ENCODE measurements around the gene TMEM132D. TPM values are rescaled to one million over a fixed set of nuclear protein-coding genes. Genes with fewer than 3 reads are reported as not detected.

The TMEM132D gene
- total and polyA plus RNA-seq, 8 donors, result 0.26 to 2.5 (median 0.88) TPM; not detected in 1

DNA sequence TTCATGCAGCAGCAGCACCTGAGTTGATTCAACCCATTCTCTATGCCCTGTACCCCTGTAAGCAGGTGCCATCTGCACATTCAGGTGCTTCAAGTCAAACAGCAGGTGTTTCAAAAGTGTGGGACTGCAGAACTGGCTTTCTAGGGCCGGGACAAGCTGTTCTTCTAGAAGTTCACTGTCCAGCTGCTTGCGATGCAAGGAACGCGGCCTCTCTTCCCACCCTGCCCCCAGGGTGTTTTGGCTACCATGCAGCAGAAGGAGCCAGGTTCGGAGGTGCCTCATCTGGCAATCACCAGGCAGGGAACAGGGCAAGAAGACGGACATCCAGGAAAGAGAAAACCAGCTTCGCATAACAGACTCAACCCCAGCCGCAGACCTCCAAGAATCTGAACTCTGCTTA, 35.2 kb downstream of the TMEM132D start:
- H3K4me3 ChIP-seq, result no peak overlapping the region
- ATAC-seq (no peak), DNase-seq (no peak)
- TF ChIP-seq, protein P1, sequence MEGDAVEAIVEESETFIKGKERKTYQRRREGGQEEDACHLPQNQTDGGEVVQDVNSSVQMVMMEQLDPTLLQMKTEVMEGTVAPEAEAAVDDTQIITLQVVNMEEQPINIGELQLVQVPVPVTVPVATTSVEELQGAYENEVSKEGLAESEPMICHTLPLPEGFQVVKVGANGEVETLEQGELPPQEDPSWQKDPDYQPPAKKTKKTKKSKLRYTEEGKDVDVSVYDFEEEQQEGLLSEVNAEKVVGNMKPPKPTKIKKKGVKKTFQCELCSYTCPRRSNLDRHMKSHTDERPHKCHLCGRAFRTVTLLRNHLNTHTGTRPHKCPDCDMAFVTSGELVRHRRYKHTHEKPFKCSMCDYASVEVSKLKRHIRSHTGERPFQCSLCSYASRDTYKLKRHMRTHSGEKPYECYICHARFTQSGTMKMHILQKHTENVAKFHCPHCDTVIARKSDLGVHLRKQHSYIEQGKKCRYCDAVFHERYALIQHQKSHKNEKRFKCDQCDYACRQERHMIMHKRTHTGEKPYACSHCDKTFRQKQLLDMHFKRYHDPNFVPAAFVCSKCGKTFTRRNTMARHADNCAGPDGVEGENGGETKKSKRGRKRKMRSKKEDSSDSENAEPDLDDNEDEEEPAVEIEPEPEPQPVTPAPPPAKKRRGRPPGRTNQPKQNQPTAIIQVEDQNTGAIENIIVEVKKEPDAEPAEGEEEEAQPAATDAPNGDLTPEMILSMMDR (IDR thresholded peaks at IDR 0.05), result no peak
- intact Hi-C loops (cut with DNase I), result no loop called here
- H3K9me3 ChIP-seq, result peaks cover 0 to 20% of the 10 kb centered on the region in 2 donors
- no peak overlapping the region for H3K27ac ChIP-seq
- no peaks in the 10 kb centered on the region for H3K36me3 ChIP-seq
- H3K4me1 ChIP-seq, result no peaks in the 10 kb centered on the region
- H3K27me3 ChIP-seq, result no peaks in the 10 kb centered on the region

DNA sequence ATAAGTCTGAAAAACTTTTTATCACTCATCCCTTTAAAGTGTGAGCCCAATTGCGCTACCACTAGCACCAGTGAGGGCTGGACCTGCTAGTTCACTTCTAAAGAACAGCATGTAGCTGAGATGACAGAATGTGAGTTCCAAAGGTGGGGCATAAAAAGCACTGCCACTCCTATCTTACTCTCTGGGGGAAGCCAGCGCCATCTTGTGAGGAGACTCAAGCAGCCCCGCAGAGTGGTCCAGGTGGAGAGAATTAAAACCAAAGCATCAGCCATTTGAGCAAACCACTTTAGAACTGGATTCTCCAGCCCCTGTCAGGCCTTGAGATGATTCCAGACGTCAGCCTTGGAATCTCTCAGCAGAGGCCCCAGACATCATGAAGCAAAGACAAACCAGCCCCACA, 39.9 kb downstream of the TMEM132D start:
- Histone ChIP-seq H3K9me3 (peaks cover 0 to 22% of the 10 kb centered on the region in 2 donors), H3K4me3 (no peak overlapping the region), H3K4me1 (no peaks in the 10 kb centered on the region), H3K36me3 (no peaks in the 10 kb centered on the region), H3K27ac (no peak overlapping the region), H3K27me3 (no peaks in the 10 kb centered on the region)
- TF ChIP-seq, protein P1 (IDR thresholded peaks at IDR 0.05), result no peak
- DNase-seq (no peak), ATAC-seq (no peak)
- intact Hi-C loops (cut with DNase I), result no loop called here

DNA sequence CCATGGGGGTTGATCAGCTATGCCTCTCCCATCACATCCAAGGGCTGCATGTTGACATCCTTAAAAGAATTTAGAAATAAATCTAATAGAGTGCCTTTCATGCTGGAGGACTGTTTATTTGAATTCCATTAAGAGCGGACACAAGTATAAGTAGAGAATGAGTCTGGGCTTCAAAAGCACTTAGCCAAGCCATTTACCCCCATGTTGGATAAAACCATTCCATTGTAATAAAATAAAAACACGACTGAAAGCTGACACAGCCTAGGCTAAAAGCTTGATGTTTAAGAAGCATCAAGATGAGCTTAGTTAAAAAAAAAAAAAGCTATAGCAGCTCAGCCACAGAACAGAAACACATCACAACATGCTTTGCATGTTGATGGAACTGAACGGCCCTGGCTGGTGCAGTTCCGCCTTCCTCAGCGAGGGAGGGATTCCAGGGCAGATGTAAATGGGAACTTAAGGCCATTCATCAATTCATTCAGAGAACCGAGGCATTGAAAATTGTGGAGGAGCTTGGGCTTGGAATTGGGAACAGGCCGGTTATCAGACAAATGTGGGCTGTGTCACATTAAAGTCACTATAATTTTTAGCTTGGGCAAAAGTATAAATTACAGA, 41.2 kb downstream of the TMEM132D start:
- TF ChIP-seq, protein P1 (IDR thresholded peaks at IDR 0.05), result no peak
- intact Hi-C loops (cut with DNase I), result no loop called here
- Histone ChIP-seq H3K36me3 (no peaks in the 10 kb centered on the region), H3K27me3 (no peaks in the 10 kb centered on the region), H3K9me3 (peaks cover 0 to 22% of the 10 kb centered on the region in 2 donors), H3K4me1 (no peaks in the 10 kb centered on the region), H3K27ac (no peak overlapping the region), H3K4me3 (no peak overlapping the region)
- DNase-seq, result no peak
- ATAC-seq, result no peak

DNA sequence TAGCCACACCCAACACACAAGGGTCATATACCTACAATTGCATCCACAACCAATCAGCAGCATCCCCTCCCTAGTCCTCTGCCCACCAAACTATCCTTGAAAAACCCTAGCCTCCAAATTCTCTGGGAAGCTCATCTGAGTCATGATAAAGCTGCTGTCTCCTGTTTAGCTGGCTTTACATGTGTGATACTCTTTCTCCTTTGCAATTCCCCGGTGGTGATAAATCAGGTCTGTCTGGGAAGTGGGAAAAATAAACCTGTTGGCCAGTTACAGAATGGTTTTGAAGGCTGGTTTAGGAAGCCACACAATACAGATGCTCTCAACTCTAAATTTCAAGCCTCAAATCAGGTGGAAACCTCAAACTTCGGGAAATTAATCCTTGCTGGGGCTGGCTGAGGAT, 41.9 kb downstream of the TMEM132D start:
- Histone ChIP-seq H3K4me3 (no peak overlapping the region), H3K27me3 (no peaks in the 10 kb centered on the region), H3K27ac (no peak overlapping the region), H3K4me1 (no peaks in the 10 kb centered on the region), H3K9me3 (peaks cover 0 to 22% of the 10 kb centered on the region in 2 donors), H3K36me3 (no peaks in the 10 kb centered on the region)
- no peak for ATAC-seq
- no peak for DNase-seq
- TF ChIP-seq, protein P1 (IDR thresholded peaks at IDR 0.05), result no peak
- intact Hi-C loops (cut with DNase I), result no loop called here

DNA sequence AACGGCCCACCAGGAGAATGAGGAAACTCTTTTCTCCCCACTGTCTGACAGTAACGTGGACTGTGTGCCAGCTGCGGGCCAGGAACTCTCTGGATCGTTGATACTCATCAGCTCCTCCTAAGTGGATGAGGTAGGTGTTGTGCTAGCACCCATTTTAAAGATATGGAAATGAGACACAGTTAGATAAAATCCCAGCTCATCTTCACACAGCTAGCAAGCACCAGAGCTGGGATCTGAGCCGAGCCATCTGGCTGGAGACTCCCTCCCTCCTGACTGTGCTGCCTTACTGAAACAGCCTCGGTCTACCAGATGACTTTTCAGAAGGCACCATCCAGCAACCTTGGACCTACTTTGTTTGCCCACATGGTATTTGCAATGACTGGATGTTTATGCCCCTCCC, 49.2 kb downstream of the TMEM132D start:
- Histone ChIP-seq H3K27me3 (no peaks in the 10 kb centered on the region), H3K4me3 (no peak overlapping the region), H3K9me3 (no peaks in the 10 kb centered on the region), H3K4me1 (no peaks in the 10 kb centered on the region), H3K27ac (no peak overlapping the region), H3K36me3 (no peaks in the 10 kb centered on the region)
- DNase-seq, result no peak
- intact Hi-C loops (cut with DNase I), result no loop called here
- ATAC-seq, result no peak
- TF ChIP-seq, protein P1 (IDR thresholded peaks at IDR 0.05), result no peak
